PC-3 (cell line): ENCODE results near the gene HIC1. TPM values are rescaled to one million over a fixed set of nuclear protein-coding genes. Genes with fewer than 3 reads are reported as not detected.

Experiments
- ATAC-seq: fragments of 200-7000 bp; cut with Tn5 transposase; 2 replicates; pipeline ENCODE4 v1.9.1; 2020; ENCODE audit warnings: mild to moderate bottlenecking, moderate library complexity
- BruUV-seq: library from RNA; stranded (reverse); fragments of 400-500 nt; replicated peaks from 2 replicates; lab custom pipeline; 2021; lab: Mats Ljungman, UMichigan
- CTCF ChIA-PET: fragments of 300-600 bp; sonication (Branson Sonifier 250); formaldehyde crosslinking; loops from one replicate; lab custom pipeline; 2022; ENCODE audit warnings: antibody characterized with exemption; lab: Charles Lee
- POLR2A ChIA-PET: fragments of 300-600 bp; sonication (Branson Sonifier 250); formaldehyde crosslinking; loops from one replicate; lab custom pipeline; 2022; ENCODE audit warnings: antibody characterized with exemption; ENCODE audit not compliant: unreplicated experiment; lab: Charles Lee
- DNase-seq: peaks from one replicate; pipeline ENCODE4 v3.0.0-alpha.2; 2015
- H2AFZ ChIP-seq: fragments of 300-600 bp; sonication (generic); 2 replicates; pipeline ENCODE4 v1.6.0; 2016; ENCODE audit warnings: antibody characterized with exemption, low read length
- H3F3A ChIP-seq: fragments of 300-600 bp; sonication (generic); one replicate; pipeline ENCODE4 v1.6.0; 2017; ENCODE audit warnings: antibody characterized with exemption, low read length, control low read depth, mild to moderate bottlenecking; ENCODE audit not compliant: unreplicated experiment
- H3K27ac ChIP-seq: fragments of 300-600 bp; sonication (generic); 2 replicates; pipeline ENCODE4 v1.5.1; 2016; ENCODE audit warnings: mild to moderate bottlenecking, low read length
- H3K27me3 ChIP-seq: fragments of 300-600 bp; sonication (generic); 2 replicates; pipeline ENCODE4 v1.6.1; 2016; ENCODE audit warnings: low read length, mixed read lengths
- H3K36me3 ChIP-seq: fragments of 300-600 bp; sonication (generic); 2 replicates; pipeline ENCODE4 v1.6.1; 2016; ENCODE audit warnings: low read depth, mixed run types, low read length, mixed read lengths
- H3K4me1 ChIP-seq: fragments of 300-600 bp; sonication (generic); 2 replicates; pipeline ENCODE4 v1.5.1; 2016; ENCODE audit warnings: low read length; ENCODE audit not compliant: insufficient read depth
- H3K4me2 ChIP-seq: fragments of 300-600 bp; sonication (generic); 2 replicates; pipeline ENCODE4 v1.6.0; 2016; ENCODE audit warnings: low read length
- H3K4me3 ChIP-seq: fragments of 300-600 bp; sonication (generic); 2 replicates; pipeline ENCODE4 v1.5.1; 2016; ENCODE audit warnings: mild to moderate bottlenecking, low read length, mixed read lengths
- H3K79me2 ChIP-seq: fragments of 300-600 bp; sonication (generic); 2 replicates; pipeline ENCODE4 v1.6.1; 2017; ENCODE audit warnings: low read length, mixed read lengths
- H3K9ac ChIP-seq: fragments of 300-600 bp; sonication (generic); 2 replicates; pipeline ENCODE4 v1.6.0; 2016; ENCODE audit warnings: mild to moderate bottlenecking, low read length
- H3K9me2 ChIP-seq: fragments of 300-600 bp; sonication (generic); replicated peaks from 2 replicates; pipeline ENCODE4 v1.6.1; 2016; ENCODE audit warnings: mixed run types, low read length, mixed read lengths
- H3K9me3 ChIP-seq: fragments of 300-600 bp; sonication (generic); 2 replicates; pipeline ENCODE4 v1.6.1; 2016; ENCODE audit warnings: low read length, mixed read lengths
- H4K20me1 ChIP-seq: fragments of 300-600 bp; sonication (generic); 2 replicates; pipeline ENCODE4 v1.6.1; 2016; ENCODE audit warnings: low read length, mixed read lengths
- CTCF ChIP-seq: fragments of 300-600 bp; sonication (generic); conservative IDR thresholded peaks from 2 replicates; pipeline ENCODE4 v1.5.1; 2017; ENCODE audit warnings: antibody characterized with exemption, low read depth, mild to moderate bottlenecking, low read length
- EZH2 ChIP-seq: fragments of 300-600 bp; sonication (generic); IDR thresholded peaks from one replicate; pipeline ENCODE4 v1.6.1; 2017; ENCODE audit warnings: antibody characterized with exemption, mild to moderate bottlenecking, low read length; ENCODE audit not compliant: unreplicated experiment
- EZH2phosphoT487 ChIP-seq: fragments of 300-600 bp; sonication (generic); IDR thresholded peaks from 2 replicates; pipeline ENCODE4 v1.6.1; 2018; ENCODE audit warnings: mild to moderate bottlenecking, antibody characterized with exemption, low read length, borderline replicate concordance
- intact Hi-C: fragments of 100-400 bp; cut with micrococcal nuclease; formaldehyde crosslinking; loops from 2 replicates; pipeline ENCODE4 v1.9.0; 2023
- total RNA-seq: library from RNA; depleted of rRNA; stranded (reverse); fragments of >200 nt; gene quantifications from 2 replicates; pipeline ENCODE4 v1.2.3, GENCODE V29; 2014

The HIC1 gene
- total RNA-seq, 1 experiment from 2014 or later, result 4.4 TPM

- H3K36me3 ChIP-seq, result no peaks in the 10 kb centered on the region
- H2AFZ ChIP-seq, result no peak overlapping the region
- H3F3A ChIP-seq, result no peaks in the 10 kb centered on the region
- ChIA-PET CTCF (no interaction called here), POLR2A (no interaction called here)
- H3K79me2 ChIP-seq, result no peaks in the 10 kb centered on the region
- intact Hi-C loops, result no loop called here
- H3K9ac ChIP-seq, result no peak overlapping the region
- no TSS peak for BruUV-seq
- H3K9me2 ChIP-seq, result no peaks in the 10 kb centered on the region
- H3K4me1 ChIP-seq, result peaks cover 38% of the 10 kb centered on the region
- H3K4me3 ChIP-seq, result no peak overlapping the region
- H3K9me3 ChIP-seq, result no peaks in the 10 kb centered on the region
- no peaks in the 10 kb centered on the region for H3K27me3 ChIP-seq
- H4K20me1 ChIP-seq, result no peaks in the 10 kb centered on the region
- DNase-seq, result no peak
- ATAC-seq, result no peak
- H3K4me2 ChIP-seq, result no peak overlapping the region
- H3K27ac ChIP-seq, result no peak overlapping the region
- TF ChIP-seq EZH2phosphoT487 (no peak), EZH2 (no peak), CTCF (no peak)
These were observed 16.8 kb downstream of the HIC1 start for GRCh38 chr17:2071455-2072281.

- Histone ChIP-seq H3F3A (no peaks in the 10 kb centered on the region), H4K20me1 (no peaks in the 10 kb centered on the region), H3K9ac (no peak overlapping the region), H3K9me3 (no peaks in the 10 kb centered on the region), H2AFZ (no peak overlapping the region), H3K4me2 (no peak overlapping the region), H3K4me3 (no peak overlapping the region), H3K9me2 (no peaks in the 10 kb centered on the region), H3K27ac (no peak overlapping the region), H3K4me1 (peaks cover 18% of the 10 kb centered on the region), H3K79me2 (no peaks in the 10 kb centered on the region), H3K27me3 (no peaks in the 10 kb centered on the region), H3K36me3 (no peaks in the 10 kb centered on the region)
- POLR2A ChIA-PET, result no interaction called here
- CTCF ChIA-PET, result no interaction called here
- no peak for DNase-seq
- ATAC-seq, result no peak
- intact Hi-C loops, result no loop called here
- no TSS peak for BruUV-seq
- no peak for TF ChIP-seq CTCF
- no peak for TF ChIP-seq EZH2phosphoT487
- TF ChIP-seq EZH2, result no peak
These were observed 20.0 kb downstream of the HIC1 start for GRCh38 chr17:2074919-2075318.
